Measurements from ENCODE around the gene PRSS12. TPM values are rescaled to one million over a fixed set of nuclear protein-coding genes. Genes with fewer than 3 reads are reported as not detected.

Gene PRSS12
- total and polyA plus RNA-seq, 2 experiments from 2014 or later: 5.5 to 12.9 TPM

DNA sequence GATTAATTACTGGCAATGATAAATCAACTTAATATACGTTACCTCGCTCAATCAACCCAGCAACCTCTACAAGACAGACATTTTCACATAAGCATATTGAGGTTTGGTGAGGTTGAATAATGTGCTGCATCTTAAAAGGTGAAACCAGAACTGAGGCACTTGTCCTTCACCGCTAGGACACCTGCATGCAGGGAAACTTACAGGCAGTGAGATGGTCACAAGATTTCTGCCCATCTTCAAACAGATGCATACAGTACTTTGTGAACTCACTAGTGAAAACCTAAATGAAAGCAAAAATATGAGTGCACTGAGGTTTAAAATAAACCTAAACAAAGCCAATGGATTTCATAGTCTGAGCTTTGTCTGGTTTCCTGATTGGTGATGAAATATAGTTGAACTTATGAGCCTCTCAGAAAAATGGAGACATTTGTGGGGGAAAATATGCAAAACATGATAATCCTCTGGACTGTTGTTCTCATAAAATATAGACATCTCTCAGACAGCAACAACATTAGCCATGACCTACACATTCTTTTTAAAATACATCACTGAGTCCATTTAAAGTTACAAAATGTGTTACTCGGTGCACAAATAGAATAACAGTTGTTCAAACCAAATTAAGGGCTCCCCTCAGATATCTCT is 20.9 kb upstream of the PRSS12 start (continued):
- TF ChIP-seq ZNF462 (CRISPR knock-in tag; IDR thresholded peaks at IDR 0.05) (no peak), JUNB (IDR thresholded peaks at IDR 0.05; ENCODE audit: unreplicated experiment) (no peak), EZH2 (IDR thresholded peaks at IDR 0.05; ENCODE audit: low read depth, unreplicated experiment) (no peak), NANOG (IDR thresholded peaks at IDR 0.05; ENCODE audit: borderline replicate concordance) (no peak)

- no peak overlapping the region for H3K4me3 ChIP-seq
- ATAC-seq (no peak), DNase-seq (ENCODE audit: low spot score) (no peak)
- no peaks in the 10 kb centered on the region for H3K27me3 ChIP-seq (ENCODE audit: insufficient read depth)
- no peaks in the 10 kb centered on the region for H3K4me1 ChIP-seq (ENCODE audit: insufficient read depth)
- Mint-ChIP-seq H3K27ac (no peak overlapping the region), H3K4me3 (no peak overlapping the region), H3K27me3 (ENCODE audit: insufficient read depth, low read depth, poor library complexity) (peaks cover 2% of the 10 kb centered on the region), H3K9me3 (peaks cover 3% of the 10 kb centered on the region; the same call in 1 of the 3 replicates), H3K36me3 (ENCODE audit: low read depth) (no peaks in the 10 kb centered on the region), H3K4me1 (peaks cover 2% of the 10 kb centered on the region; the same call in 1 of the 3 replicates)
- no peaks in the 10 kb centered on the region for H3K36me3 ChIP-seq (ENCODE audit: insufficient read depth)
- no peak overlapping the region for H3K27ac ChIP-seq (ENCODE audit: low read depth)
- no peak overlapping the region for H3K4me2 ChIP-seq
- H4K20me1 ChIP-seq (replicated peaks; ENCODE audit: insufficient read depth): no peaks in the 10 kb centered on the region
- no peaks in the 10 kb centered on the region for H3K79me2 ChIP-seq (replicated peaks; ENCODE audit: insufficient read depth)
- H3F3A ChIP-seq (replicated peaks; ENCODE audit: low read depth): no peaks in the 10 kb centered on the region
- H2AFZ ChIP-seq: no peak overlapping the region
- H3K9me2 ChIP-seq (ENCODE audit: insufficient read depth): 0 out of 2 replicates have a peak, but pooled peaks cover 7% of the 10 kb centered on the region
- TF ChIP-seq POLR2AphosphoS5 (IDR thresholded peaks at IDR 0.05; ENCODE audit: low read depth) (no peak), ZNF114 (CRISPR knock-in tag; IDR thresholded peaks at IDR 0.05) (no peak), ZNF462 (CRISPR knock-in tag; IDR thresholded peaks at IDR 0.05) (no peak), ZNF331 (CRISPR knock-in tag; IDR thresholded peaks at IDR 0.05; ENCODE audit: low read depth) (no peak), EZH2 (IDR thresholded peaks at IDR 0.05; ENCODE audit: low read depth, unreplicated experiment) (no peak), ETS1 (IDR thresholded peaks at IDR 0.05) (no peak)
Observed at GRCh38 chr4:118372251-118372650, 19.4 kb upstream of the PRSS12 start.

All from GM23338 (cell line).